ENCODE measurements around the gene SMIM32. TPM values are rescaled to one million over a fixed set of nuclear protein-coding genes. Genes with fewer than 3 reads are reported as not detected.

The SMIM32 gene
- total and polyA plus RNA-seq, 2 of the 13 experiments (the other 11 are each of a cell fraction or from before 2014, with no cell fraction given): 0.15 to 0.20 TPM

DNA sequence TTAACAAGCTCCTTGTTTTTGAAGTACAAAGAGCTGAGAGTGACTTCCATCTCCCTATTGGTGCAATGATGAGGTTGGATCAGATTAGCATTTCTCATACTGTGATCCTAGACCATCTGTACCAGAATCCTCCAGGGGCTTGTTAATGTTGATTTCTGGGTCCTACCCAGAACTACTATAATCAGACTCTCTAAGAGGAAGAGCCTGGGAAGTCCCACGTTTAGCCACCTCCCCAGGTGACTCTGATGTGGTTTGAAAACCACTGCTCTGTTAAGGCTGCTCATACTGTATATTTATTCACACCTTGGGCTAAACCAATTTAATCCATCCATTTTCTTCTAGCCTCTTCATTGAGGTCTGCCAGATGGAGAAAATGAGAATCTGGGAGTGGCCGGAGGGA is 49.6 kb upstream of the SMIM32 start (continued):
- TF ChIP-seq, protein P1, sequence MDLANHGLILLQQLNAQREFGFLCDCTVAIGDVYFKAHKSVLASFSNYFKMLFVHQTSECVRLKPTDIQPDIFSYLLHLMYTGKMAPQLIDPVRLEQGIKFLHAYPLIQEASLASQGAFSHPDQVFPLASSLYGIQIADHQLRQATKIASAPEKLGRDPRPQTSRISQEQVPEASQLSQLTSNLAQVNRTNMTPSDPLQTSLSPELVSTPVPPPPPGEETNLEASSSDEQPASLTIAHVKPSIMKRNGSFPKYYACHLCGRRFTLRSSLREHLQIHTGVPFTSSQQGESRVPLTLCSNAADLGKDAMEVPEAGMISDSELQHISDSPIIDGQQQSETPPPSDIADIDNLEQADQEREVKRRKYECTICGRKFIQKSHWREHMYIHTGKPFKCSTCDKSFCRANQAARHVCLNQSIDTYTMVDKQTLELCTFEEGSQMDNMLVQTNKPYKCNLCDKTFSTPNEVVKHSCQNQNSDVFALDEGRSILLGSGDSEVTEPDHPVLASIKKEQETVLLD (CRISPR knock-in tag; IDR thresholded peaks at IDR 0.05; ENCODE audit: low read depth): no peak
- TF ChIP-seq, protein P2, sequence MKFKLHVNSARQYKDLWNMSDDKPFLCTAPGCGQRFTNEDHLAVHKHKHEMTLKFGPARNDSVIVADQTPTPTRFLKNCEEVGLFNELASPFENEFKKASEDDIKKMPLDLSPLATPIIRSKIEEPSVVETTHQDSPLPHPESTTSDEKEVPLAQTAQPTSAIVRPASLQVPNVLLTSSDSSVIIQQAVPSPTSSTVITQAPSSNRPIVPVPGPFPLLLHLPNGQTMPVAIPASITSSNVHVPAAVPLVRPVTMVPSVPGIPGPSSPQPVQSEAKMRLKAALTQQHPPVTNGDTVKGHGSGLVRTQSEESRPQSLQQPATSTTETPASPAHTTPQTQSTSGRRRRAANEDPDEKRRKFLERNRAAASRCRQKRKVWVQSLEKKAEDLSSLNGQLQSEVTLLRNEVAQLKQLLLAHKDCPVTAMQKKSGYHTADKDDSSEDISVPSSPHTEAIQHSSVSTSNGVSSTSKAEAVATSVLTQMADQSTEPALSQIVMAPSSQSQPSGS (CRISPR knock-in tag; IDR thresholded peaks at IDR 0.05): no peak
- TF ChIP-seq MEF2D (CRISPR knock-in tag; IDR thresholded peaks at IDR 0.05): no peak

DNA sequence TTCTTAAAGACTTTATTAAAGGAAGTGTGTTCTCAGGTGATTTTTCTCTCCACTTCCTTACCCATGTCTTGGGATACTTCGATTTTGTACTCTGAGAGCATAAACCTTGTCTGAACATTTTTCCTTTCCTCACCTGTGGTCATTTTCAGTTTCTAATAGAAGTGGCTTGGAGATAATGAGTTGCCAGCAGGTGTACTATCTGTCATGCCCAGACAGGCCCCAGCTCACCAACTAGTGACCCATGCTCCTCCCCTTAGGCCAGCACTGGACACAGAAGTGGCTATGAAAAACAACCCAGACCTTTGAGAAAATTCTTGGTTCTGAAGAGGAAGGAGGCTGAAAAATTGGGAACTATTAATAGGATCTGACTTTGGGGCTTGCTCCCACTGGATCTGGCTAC is 49.2 kb upstream of the SMIM32 start:
- in situ Hi-C loops (cut with HindIII; ENCODE audit: extremely low pct_ligation_motif_present, low pct_unique_long_range_greater_than_20kb) (no loop called here), intact Hi-C loops (cut with micrococcal nuclease; ENCODE audit: unreplicated experiment) (no loop called here)
- H3K4me1 ChIP-seq (ENCODE audit: insufficient read depth, low read length): no peaks in the 10 kb centered on the region
- no peak overlapping the region for H3K27ac ChIP-seq (ENCODE audit: extremely low read length, insufficient read depth, low read length)
- H3K9ac ChIP-seq (ENCODE audit: insufficient read depth, low read depth, low read length): no peak overlapping the region
- ChIA-PET POLR2A (no interaction called here), CTCF (ENCODE audit: low intra/inter-chr PET ratio, low total read pairs) (no interaction called here)
- ATAC-seq: no peak
- no peak for FAIRE-seq
- no peaks in the 10 kb centered on the region for H4K20me1 ChIP-seq (ENCODE audit: insufficient read depth, low read length)
- no peak for DNase-seq (ENCODE audit: low spot score)
- H3K4me3 ChIP-seq (replicated peaks in 1 of 3; ENCODE audit: insufficient read depth in 1 of 3, low read depth in 2 of 3, low read length in 3 of 3): no peak overlapping the region
- no TSS peak for BruUV-seq (replicated peaks)
- no peak overlapping the region for H2AFZ ChIP-seq (ENCODE audit: low read length)
- H3K79me2 ChIP-seq (ENCODE audit: insufficient read depth, low read length): no peaks in the 10 kb centered on the region
- no peaks in the 10 kb centered on the region for H3K9me3 ChIP-seq (ENCODE audit: low read length)
- WGBS (ENCODE audit: low lambda C conversion rate): 0% methylated on average over 1 of the region's 1 CpG
- H3K36me3 ChIP-seq (replicated peaks in 1 of 2; ENCODE audit: control insufficient read depth in 1 of 2, insufficient read depth in 2 of 2, low read length in 2 of 2): no peaks in the 10 kb centered on the region
- no peak overlapping the region for H3K4me2 ChIP-seq (ENCODE audit: low read depth, low read length)
- peaks cover 0 to 3% of the 10 kb centered on the region in 2 experiments; a peak in 1 of 5 replicates for H3K27me3 ChIP-seq (ENCODE audit: control insufficient read depth in 1 of 2, insufficient read depth in 2 of 2, low read length in 2 of 2)
- TF ChIP-seq ONECUT2 (CRISPR knock-in tag; IDR thresholded peaks at IDR 0.05): no peak
- TF ChIP-seq, protein P3, sequence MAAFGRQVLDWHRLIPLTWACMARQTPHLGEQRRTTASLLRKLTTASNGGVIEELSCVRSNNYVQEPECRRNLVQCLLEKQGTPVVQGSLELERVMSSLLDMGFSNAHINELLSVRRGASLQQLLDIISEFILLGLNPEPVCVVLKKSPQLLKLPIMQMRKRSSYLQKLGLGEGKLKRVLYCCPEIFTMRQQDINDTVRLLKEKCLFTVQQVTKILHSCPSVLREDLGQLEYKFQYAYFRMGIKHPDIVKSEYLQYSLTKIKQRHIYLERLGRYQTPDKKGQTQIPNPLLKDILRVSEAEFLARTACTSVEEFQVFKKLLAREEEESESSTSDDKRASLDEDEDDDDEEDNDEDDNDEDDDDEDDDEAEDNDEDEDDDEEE (CRISPR knock-in tag; IDR thresholded peaks at IDR 0.05): no peak
- TF ChIP-seq POLR2A (IDR thresholded peaks at IDR 0.05; ENCODE audit: insufficient read depth in 1 of 2, low read depth in 2 of 2, low read length in 2 of 2): no peak
- TF ChIP-seq ZNF556 (CRISPR knock-in tag; IDR thresholded peaks at IDR 0.05; ENCODE audit: borderline replicate concordance): no peak
- TF ChIP-seq, protein P4, sequence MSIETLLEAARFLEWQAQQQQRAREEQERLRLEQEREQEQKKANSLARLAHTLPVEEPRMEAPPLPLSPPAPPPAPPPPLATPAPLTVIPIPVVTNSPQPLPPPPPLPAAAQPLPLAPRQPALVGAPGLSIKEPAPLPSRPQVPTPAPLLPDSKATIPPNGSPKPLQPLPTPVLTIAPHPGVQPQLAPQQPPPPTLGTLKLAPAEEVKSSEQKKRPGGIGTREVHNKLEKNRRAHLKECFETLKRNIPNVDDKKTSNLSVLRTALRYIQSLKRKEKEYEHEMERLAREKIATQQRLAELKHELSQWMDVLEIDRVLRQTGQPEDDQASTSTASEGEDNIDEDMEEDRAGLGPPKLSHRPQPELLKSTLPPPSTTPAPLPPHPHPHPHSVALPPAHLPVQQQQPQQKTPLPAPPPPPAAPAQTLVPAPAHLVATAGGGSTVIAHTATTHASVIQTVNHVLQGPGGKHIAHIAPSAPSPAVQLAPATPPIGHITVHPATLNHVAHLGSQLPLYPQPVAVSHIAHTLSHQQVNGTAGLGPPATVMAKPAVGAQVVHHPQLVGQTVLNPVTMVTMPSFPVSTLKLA (IDR thresholded peaks at IDR 0.05): no peak
- no peak for TF ChIP-seq ZNF468 (CRISPR knock-in tag; IDR thresholded peaks at IDR 0.05)
- no peak for TF ChIP-seq HES4 (CRISPR knock-in tag; IDR thresholded peaks at IDR 0.05; ENCODE audit: borderline replicate concordance)
- TF ChIP-seq MYNN (CRISPR knock-in tag; IDR thresholded peaks at IDR 0.05; ENCODE audit: low read depth): no peak
- TF ChIP-seq, protein P5, sequence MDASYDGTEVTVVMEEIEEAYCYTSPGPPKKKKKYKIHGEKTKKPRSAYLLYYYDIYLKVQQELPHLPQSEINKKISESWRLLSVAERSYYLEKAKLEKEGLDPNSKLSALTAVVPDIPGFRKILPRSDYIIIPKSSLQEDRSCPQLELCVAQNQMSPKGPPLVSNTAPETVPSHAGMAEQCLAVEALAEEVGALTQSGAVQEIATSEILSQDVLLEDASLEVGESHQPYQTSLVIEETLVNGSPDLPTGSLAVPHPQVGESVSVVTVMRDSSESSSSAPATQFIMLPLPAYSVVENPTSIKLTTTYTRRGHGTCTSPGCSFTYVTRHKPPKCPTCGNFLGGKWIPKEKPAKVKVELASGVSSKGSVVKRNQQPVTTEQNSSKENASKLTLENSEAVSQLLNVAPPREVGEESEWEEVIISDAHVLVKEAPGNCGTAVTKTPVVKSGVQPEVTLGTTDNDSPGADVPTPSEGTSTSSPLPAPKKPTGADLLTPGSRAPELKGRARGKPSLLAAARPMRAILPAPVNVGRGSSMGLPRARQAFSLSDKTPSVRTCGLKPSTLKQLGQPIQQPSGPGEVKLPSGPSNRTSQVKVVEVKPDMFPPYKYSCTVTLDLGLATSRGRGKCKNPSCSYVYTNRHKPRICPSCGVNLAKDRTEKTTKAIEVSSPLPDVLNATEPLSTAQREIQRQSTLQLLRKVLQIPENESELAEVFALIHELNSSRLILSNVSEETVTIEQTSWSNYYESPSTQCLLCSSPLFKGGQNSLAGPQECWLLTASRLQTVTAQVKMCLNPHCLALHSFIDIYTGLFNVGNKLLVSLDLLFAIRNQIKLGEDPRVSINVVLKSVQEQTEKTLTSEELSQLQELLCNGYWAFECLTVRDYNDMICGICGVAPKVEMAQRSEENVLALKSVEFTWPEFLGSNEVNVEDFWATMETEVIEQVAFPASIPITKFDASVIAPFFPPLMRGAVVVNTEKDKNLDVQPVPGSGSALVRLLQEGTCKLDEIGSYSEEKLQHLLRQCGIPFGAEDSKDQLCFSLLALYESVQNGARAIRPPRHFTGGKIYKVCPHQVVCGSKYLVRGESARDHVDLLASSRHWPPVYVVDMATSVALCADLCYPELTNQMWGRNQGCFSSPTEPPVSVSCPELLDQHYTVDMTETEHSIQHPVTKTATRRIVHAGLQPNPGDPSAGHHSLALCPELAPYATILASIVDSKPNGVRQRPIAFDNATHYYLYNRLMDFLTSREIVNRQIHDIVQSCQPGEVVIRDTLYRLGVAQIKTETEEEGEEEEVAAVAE (CRISPR knock-in tag; IDR thresholded peaks at IDR 0.05; ENCODE audit: borderline replicate concordance): no peak
- no peak for TF ChIP-seq ZNF264 (CRISPR knock-in tag; IDR thresholded peaks at IDR 0.05)
- TF ChIP-seq SIN3A (IDR thresholded peaks at IDR 0.05; ENCODE audit: borderline replicate concordance, low read depth, low read length): no peak
